Measurements from ENCODE around the gene ERG.

ERG gene

DNA sequence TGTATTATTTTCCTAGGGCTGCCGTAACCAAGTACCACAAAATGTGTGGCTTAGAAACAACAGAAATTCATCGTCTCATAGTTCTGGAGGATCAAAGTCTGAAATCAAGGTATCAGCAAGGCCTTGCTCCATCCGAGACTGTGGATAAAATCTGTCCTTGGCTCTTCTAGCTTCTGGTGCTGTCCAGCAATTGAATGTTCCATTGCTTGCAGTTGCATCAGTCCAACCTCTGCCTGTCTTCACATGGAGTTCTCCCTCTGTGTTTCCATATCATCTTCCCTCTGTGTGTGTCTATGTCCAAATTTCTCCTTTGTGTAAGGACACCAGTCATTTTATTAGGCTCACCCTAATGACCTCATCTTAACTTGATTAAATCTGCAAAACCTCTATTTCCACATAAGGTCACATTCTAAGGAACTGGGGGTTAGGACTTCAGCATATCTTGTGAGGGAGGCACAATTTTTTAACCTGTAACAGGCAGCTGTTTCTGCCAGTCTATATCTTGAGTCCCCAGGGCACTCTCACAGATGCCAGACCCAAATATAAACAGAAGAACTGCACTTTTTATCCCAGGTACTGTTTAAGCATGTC lies 84.2 kb downstream of the ERG start:
- no peaks in the 10 kb centered on the region for H3K36me3 ChIP-seq (ENCODE audit: insufficient read depth, low read length)
- no peak overlapping the region for H3K9ac ChIP-seq (ENCODE audit: low read depth, low read length)
- no peaks in the 10 kb centered on the region for H3K27me3 ChIP-seq (ENCODE audit: insufficient read depth, low read length)
- H3K9me3 ChIP-seq (ENCODE audit: insufficient read depth, low read depth, low read length), result no peaks in the 10 kb centered on the region
- peaks cover 24% of the 10 kb centered on the region; the same call in 1 of the 2 replicates for H3K4me1 ChIP-seq (ENCODE audit: insufficient read depth, low read length)
- no peak overlapping the region for H3K4me3 ChIP-seq (ENCODE audit: low read length)
- H3K27ac ChIP-seq (ENCODE audit: low read depth, low read length), result no peak overlapping the region
- 93% methylated on average over 3 of the region's 3 CpGs for WGBS

- no peak overlapping the region for H3K27ac ChIP-seq (ENCODE audit: low read depth, low read length)
- no peaks in the 10 kb centered on the region for H3K9me3 ChIP-seq (ENCODE audit: insufficient read depth, low read depth, low read length)
- peaks cover 24% of the 10 kb centered on the region; the same call in 1 of the 2 replicates for H3K4me1 ChIP-seq (ENCODE audit: insufficient read depth, low read length)
- H3K27me3 ChIP-seq (ENCODE audit: insufficient read depth, low read length), result no peaks in the 10 kb centered on the region
- H3K9ac ChIP-seq (ENCODE audit: low read depth, low read length), result no peak overlapping the region
- H3K4me3 ChIP-seq (ENCODE audit: low read length), result no peak overlapping the region
- H3K36me3 ChIP-seq (ENCODE audit: insufficient read depth, low read length), result no peaks in the 10 kb centered on the region
- 71% methylated on average over 1 of the region's 1 CpG for WGBS
Measured at GRCh38 chr21:38410466-38410865, 87.8 kb downstream of the ERG start.

GRCh38 chr21:38409907-38410306 lies 88.4 kb downstream of the ERG start:
- no peak overlapping the region for H3K27ac ChIP-seq (ENCODE audit: low read depth, low read length)
- no peak overlapping the region for H3K9ac ChIP-seq (ENCODE audit: low read depth, low read length)
- H3K27me3 ChIP-seq (ENCODE audit: insufficient read depth, low read length), result no peaks in the 10 kb centered on the region
- WGBS, result 80% methylated on average over 3 of the region's 3 CpGs
- H3K4me3 ChIP-seq (ENCODE audit: low read length), result no peak overlapping the region
- no peaks in the 10 kb centered on the region for H3K9me3 ChIP-seq (ENCODE audit: insufficient read depth, low read depth, low read length)
- H3K4me1 ChIP-seq (ENCODE audit: insufficient read depth, low read length), result peaks cover 24% of the 10 kb centered on the region; the same call in 1 of the 2 replicates
- no peaks in the 10 kb centered on the region for H3K36me3 ChIP-seq (ENCODE audit: insufficient read depth, low read length)

- no peak overlapping the region for H3K27ac ChIP-seq (ENCODE audit: low read depth, low read length)
- no peak overlapping the region for H3K4me3 ChIP-seq (ENCODE audit: low read length)
- no peaks in the 10 kb centered on the region for H3K27me3 ChIP-seq (ENCODE audit: insufficient read depth, low read length)
- H3K9ac ChIP-seq (ENCODE audit: low read depth, low read length), result no peak overlapping the region
- H3K9me3 ChIP-seq (ENCODE audit: insufficient read depth, low read depth, low read length), result no peaks in the 10 kb centered on the region
- H3K4me1 ChIP-seq (ENCODE audit: insufficient read depth, low read length), result 0 out of 2 replicates have a peak, but pooled peaks cover 4% of the 10 kb centered on the region
- no peaks in the 10 kb centered on the region for H3K36me3 ChIP-seq (ENCODE audit: insufficient read depth, low read length)
- whole genome bisulfite sequencing, result 92% methylated on average over 9 of the region's 9 CpGs
Measured at GRCh38 chr21:38404177-38404576, 94.1 kb downstream of the ERG start.

- Histone ChIP-seq H3K9ac (ENCODE audit: low read depth, low read length) (no peak overlapping the region), H3K4me3 (ENCODE audit: low read length) (no peak overlapping the region), H3K27me3 (ENCODE audit: insufficient read depth, low read length) (no peaks in the 10 kb centered on the region), H3K27ac (ENCODE audit: low read depth, low read length) (no peak overlapping the region), H3K4me1 (ENCODE audit: insufficient read depth, low read length) (0 out of 2 replicates have a peak, but pooled peaks cover 4% of the 10 kb centered on the region), H3K9me3 (ENCODE audit: insufficient read depth, low read depth, low read length) (no peaks in the 10 kb centered on the region), H3K36me3 (ENCODE audit: insufficient read depth, low read length) (no peaks in the 10 kb centered on the region)
- WGBS, result 75% methylated on average over 6 of the region's 6 CpGs
Measured at GRCh38 chr21:38402795-38403194, 95.5 kb downstream of the ERG start.

- no peak overlapping the region for H3K4me3 ChIP-seq (ENCODE audit: low read length)
- 94% methylated on average over 10 of the region's 11 CpGs for WGBS
- H3K9me3 ChIP-seq (ENCODE audit: insufficient read depth, low read depth, low read length), result no peaks in the 10 kb centered on the region
- H3K4me1 ChIP-seq (ENCODE audit: insufficient read depth, low read length), result 0 out of 2 replicates have a peak, but pooled peaks cover 4% of the 10 kb centered on the region
- no peak overlapping the region for H3K27ac ChIP-seq (ENCODE audit: low read depth, low read length)
- H3K36me3 ChIP-seq (ENCODE audit: insufficient read depth, low read length), result no peaks in the 10 kb centered on the region
- no peak overlapping the region for H3K9ac ChIP-seq (ENCODE audit: low read depth, low read length)
- H3K27me3 ChIP-seq (ENCODE audit: insufficient read depth, low read length), result no peaks in the 10 kb centered on the region
Measured at GRCh38 chr21:38402291-38402690, 96.0 kb downstream of the ERG start.

DNA sequence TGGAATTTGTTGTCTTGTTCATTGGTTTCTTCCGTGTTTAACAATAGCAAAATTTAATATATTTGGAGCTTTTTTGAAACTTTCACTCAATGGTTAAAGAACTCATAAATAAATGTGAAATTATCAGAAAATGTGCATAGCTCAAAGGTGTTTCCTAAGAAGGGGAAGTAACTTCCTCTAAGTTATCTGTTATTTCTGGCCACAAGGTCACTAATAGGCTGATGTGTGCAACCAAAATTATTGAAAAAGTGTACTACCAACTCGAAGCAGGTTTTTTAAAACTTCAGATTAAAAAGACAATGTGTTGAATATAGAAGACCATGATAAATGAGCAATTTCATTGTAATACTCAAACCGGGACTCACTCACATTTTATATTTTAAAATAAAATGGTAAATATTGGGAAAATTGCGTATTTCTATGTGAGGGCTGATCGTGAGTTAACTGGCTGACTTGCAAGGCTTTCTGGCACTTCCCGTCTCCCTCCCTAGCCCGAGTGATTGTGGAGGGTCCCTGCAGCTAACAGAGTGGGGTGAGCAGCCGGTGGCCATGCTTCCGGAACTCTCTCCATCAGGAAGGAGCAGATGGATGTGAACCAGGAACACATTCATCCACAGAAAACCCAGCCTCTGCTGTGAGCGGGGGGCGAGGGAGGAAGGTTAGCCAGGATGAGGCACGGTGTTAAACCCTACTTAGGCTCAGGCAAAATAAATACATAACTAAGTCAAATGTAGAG lies 96.9 kb downstream of the ERG start:
- H3K27ac ChIP-seq (ENCODE audit: low read depth, low read length), result no peak overlapping the region
- no peaks in the 10 kb centered on the region for H3K27me3 ChIP-seq (ENCODE audit: insufficient read depth, low read length)
- WGBS, result 90% methylated on average over 10 of the region's 12 CpGs
- H3K36me3 ChIP-seq (ENCODE audit: insufficient read depth, low read length), result no peaks in the 10 kb centered on the region
- H3K9me3 ChIP-seq (ENCODE audit: insufficient read depth, low read depth, low read length), result no peaks in the 10 kb centered on the region
- no peak overlapping the region for H3K4me3 ChIP-seq (ENCODE audit: low read length)
- no peak overlapping the region for H3K9ac ChIP-seq (ENCODE audit: low read depth, low read length)
- H3K4me1 ChIP-seq (ENCODE audit: insufficient read depth, low read length), result 0 out of 2 replicates have a peak, but pooled peaks cover 4% of the 10 kb centered on the region

DNA sequence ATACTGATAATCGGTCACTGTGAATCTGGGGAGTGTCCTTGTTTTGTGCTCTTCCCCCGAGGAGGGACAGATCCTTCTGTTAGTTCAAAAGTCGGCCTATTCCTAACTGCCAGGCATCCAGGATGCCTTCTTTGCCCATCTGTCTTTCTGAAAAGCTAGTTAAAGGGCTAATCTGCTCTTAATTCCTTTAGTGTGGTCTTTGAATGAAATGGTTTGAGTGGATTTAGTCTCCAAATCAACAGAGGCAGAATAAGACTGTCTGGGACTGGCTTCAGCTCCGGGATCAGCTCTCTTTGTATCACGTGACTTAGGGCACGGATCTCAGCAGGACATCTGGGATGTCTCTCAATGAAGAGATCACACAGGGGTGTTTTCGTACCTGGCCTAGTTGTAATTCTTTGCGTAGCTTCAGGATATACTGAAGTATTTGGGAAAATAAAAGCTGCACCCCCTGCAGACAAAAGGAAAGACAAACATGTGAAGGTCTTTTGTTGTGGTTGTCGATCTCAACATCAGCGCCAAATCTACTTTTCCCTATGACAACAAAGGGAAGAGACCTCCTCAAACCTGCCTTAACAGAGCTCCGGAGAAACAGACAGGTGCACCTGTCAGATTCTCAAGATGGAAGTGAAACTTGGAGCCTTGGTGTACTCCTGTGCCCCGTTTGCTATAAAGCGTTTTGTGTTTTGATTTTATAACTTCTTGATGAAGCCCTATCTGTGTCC lies 97.9 kb downstream of the ERG start:
- H3K9me3 ChIP-seq (ENCODE audit: insufficient read depth, low read depth, low read length), result no peaks in the 10 kb centered on the region
- H3K9ac ChIP-seq (ENCODE audit: low read depth, low read length), result no peak overlapping the region
- no peaks in the 10 kb centered on the region for H3K27me3 ChIP-seq (ENCODE audit: insufficient read depth, low read length)
- WGBS, result 89% methylated on average over 13 of the region's 13 CpGs
- 0 out of 2 replicates have a peak, but pooled peaks cover 4% of the 10 kb centered on the region for H3K4me1 ChIP-seq (ENCODE audit: insufficient read depth, low read length)
- no peak overlapping the region for H3K27ac ChIP-seq (ENCODE audit: low read depth, low read length)
- H3K36me3 ChIP-seq (ENCODE audit: insufficient read depth, low read length), result no peaks in the 10 kb centered on the region
- no peak overlapping the region for H3K4me3 ChIP-seq (ENCODE audit: low read length)

DNA sequence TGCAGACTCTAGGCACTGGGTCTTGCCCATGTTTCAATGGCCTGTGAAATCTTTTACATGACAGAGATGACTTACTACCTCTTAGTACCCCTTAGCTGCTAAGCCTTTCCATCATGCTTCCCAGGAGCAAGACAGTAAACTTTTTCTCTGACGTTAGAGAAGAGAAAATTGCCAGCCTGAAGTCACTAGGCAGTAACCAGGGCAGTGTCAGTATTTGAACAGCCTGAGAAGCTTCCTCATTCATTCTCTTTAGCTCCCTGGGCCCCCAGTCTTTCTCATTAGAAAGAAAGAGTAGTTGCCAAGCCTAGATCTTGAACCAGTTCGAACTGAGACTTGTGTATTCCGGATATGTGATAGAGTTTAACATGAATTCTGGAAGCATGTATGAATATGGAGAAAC lies 99.2 kb downstream of the ERG start:
- Histone ChIP-seq H3K4me1 (ENCODE audit: insufficient read depth, low read length) (0 out of 2 replicates have a peak, but pooled peaks cover 4% of the 10 kb centered on the region), H3K36me3 (ENCODE audit: insufficient read depth, low read length) (no peaks in the 10 kb centered on the region)
- WGBS, result 88% methylated on average over 3 of the region's 3 CpGs

GRCh38 chr21:38396325-38396724 lies 102.0 kb downstream of the ERG start:
- H3K9ac ChIP-seq (ENCODE audit: low read depth, low read length), result no peak overlapping the region
- H3K27ac ChIP-seq (ENCODE audit: low read depth, low read length), result no peak overlapping the region
- no peak overlapping the region for H3K4me3 ChIP-seq (ENCODE audit: low read length)
- H3K36me3 ChIP-seq (ENCODE audit: insufficient read depth, low read length), result no peaks in the 10 kb centered on the region
- no peaks in the 10 kb centered on the region for H3K9me3 ChIP-seq (ENCODE audit: insufficient read depth, low read depth, low read length)
- 100% methylated on average over 1 of the region's 1 CpG for WGBS
- H3K4me1 ChIP-seq (ENCODE audit: insufficient read depth, low read length), result peaks cover 10% of the 10 kb centered on the region
- no peaks in the 10 kb centered on the region for H3K27me3 ChIP-seq (ENCODE audit: insufficient read depth, low read length)

More for the DNA sequence above, 99.2 kb downstream of the ERG start:
- H3K4me3 ChIP-seq (ENCODE audit: low read length), result no peak overlapping the region
- H3K27me3 ChIP-seq (ENCODE audit: insufficient read depth, low read length), result no peaks in the 10 kb centered on the region
- no peak overlapping the region for H3K9ac ChIP-seq (ENCODE audit: low read depth, low read length)
- H3K27ac ChIP-seq (ENCODE audit: low read depth, low read length), result no peak overlapping the region
- no peaks in the 10 kb centered on the region for H3K9me3 ChIP-seq (ENCODE audit: insufficient read depth, low read depth, low read length)

GRCh38 chr21:38395581-38395980 lies 102.7 kb downstream of the ERG start:
- 91% methylated on average over 6 of the region's 6 CpGs for WGBS
- peaks cover 12% of the 10 kb centered on the region for H3K4me1 ChIP-seq (ENCODE audit: insufficient read depth, low read length)
- H3K27ac ChIP-seq (ENCODE audit: low read depth, low read length), result no peak overlapping the region
- H3K27me3 ChIP-seq (ENCODE audit: insufficient read depth, low read length), result no peaks in the 10 kb centered on the region
- no peak overlapping the region for H3K4me3 ChIP-seq (ENCODE audit: low read length)
- H3K36me3 ChIP-seq (ENCODE audit: insufficient read depth, low read length), result no peaks in the 10 kb centered on the region
- no peaks in the 10 kb centered on the region for H3K9me3 ChIP-seq (ENCODE audit: insufficient read depth, low read depth, low read length)
- no peak overlapping the region for H3K9ac ChIP-seq (ENCODE audit: low read depth, low read length)

Data from HUES64 (cell line).